Measurements from ENCODE around the gene DDR2. TPM values are rescaled to one million over a fixed set of nuclear protein-coding genes. Genes with fewer than 3 reads are reported as not detected.
A peak's percentile ranks its signal among the peaks of the same experiment; 100 is the strongest.

DDR2 gene
- total RNA-seq, 1 donor from 2014 or later, result 60.3 TPM

DNA sequence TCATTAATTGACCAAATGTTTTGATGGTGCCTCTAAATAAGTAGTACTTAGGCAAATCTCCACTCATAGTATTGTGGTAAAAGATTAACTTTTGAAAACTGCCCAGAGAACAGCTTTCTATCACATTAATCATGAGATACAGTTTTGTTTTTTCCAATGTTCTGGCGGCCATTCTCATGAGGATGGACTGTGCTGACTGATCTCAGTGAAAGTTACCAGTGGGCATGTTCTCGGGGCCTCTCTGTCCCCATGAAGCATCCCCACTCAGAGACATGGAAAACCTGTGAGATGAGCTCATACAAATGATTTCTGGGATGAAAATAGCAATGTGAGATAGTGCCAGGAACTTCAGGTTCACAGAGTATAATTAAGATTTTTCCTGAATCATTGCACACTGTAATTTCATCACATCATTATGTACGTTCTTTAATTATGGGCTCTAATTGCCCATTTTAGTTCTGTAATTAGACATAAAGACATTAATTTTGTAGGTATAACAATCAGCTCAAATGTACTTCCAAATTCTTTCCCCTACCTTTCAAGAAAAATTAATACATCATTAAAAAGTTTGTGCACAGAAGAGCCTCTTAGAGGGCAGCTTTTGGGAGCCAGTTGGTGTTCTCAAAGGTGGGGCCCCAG is 40.5 kb downstream of the DDR2 start:
- no peak for DNase-seq (ENCODE audit: low spot score)

DNA sequence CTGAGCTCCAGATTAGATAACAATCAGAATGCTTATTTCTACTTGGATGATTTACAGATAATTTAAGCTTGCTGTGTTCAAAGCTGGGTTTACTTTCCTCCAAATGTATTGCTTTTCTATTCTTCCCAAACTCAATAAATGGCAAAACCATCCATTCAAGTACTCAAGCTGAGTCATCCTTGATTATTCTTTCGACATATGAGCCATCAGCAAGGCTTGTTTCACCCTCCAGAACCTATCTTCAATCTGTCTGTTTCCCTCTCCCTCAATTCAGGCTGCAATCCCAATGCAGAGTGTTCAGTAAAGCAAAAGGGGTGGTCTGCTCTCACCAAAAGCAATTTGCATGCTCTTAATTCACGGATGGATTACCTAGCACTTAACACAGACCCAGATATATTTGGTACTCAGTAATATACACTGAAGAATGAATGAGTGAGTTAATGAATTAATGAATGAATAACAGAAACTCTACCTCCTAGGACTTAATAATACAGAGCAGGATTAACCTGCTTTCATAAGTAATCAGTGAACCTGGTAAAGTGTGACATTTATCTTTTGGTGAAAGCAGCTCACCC is 41.9 kb downstream of the DDR2 start:
- DNase-seq (ENCODE audit: low spot score), result no peak

DNA sequence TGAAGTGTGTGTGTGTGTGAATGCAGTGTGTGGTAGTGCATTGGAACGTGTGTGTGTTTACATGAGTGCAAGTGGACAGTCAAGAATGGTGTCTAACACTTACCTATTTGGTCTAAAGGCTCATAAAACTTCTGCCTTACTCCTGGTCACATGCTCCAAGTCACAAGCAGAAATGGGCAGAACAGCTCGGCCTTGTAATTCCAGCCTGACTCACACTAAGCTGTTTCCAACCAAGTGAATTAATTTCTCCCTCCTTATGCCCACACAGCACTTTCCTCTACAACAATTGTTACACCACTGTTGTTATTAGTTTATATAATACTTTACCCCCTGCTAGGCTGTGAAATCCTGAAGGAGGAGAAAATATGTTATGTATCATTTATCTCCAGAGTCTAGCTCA is 43.8 kb downstream of the DDR2 start:
- no peak for DNase-seq (ENCODE audit: low spot score)

DNA sequence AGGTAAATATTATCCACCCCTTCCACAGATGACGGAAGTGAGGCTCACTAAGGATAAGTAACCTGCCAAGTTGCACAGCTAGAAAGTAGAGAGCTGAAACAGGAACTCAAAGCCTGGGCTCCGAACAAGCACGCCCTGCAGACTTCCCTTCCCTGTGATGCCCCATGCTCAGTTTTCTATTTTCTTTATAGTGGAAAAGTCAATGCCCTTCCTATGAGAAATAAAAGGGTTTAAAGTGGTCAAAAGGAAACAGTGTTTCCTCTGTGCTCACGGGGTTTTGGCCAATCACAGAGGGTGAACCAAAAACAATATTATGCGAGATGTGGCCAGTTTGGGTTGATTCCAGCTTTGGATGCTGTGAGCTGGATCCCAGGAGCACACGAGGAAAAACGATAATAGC is 44.5 kb downstream of the DDR2 start:
- no peak for DNase-seq (ENCODE audit: low spot score)

DNA sequence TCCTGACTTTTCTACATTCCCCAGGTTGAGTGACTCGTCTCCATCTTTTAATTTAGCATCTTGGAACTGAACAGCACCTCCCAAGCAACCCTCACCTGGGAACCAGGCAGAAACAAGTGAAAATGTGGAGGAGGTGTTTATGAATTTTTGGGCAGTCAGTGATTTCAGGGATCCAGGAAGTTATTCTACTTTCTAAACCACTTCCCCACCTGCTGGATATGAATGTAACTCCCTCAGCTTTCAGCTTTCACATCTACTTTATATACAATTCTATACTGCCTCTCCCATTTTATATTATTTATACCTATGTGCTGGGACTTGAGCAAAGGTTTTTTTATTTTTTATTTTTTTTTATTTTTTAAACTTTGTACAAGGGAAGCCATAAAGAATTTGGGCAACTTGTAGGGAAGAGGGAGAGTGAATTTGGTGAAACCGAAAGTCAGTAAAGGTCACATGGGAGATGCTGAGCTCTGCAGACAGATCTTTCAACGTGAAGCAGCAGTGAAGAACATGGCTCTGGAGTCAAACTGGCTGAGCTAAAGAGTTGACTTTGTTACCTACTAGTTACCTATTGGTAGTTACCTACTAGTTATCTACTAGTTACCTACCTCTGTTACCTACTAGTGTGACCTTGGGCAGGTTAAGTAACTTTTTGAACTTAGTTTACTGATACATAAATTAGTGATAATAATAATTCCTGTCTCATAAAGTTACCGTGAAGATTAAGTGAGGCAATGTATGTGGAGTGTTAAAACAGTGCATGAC is 45.5 kb downstream of the DDR2 start:
- no peak for DNase-seq (ENCODE audit: low spot score)

DNA sequence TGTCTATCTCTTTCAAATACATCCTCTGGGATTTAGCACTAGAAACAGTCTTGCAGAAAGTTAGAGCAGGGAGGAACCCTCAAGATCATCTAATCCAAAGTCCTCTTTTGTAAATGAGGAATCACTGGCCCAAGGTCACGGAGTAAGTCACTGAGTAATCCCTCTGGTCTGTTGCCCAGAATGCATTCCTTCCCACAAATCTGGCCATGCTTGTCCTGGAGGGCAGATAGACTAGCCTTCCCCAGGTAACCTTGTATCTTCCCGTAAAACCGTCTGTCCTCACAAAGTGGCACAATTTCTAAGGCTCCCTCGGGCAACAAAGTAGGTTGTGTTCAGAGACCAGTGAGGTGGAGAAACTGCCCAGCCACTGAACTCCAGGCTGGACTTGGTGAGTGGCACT is 46.2 kb downstream of the DDR2 start:
- no peak for DNase-seq (ENCODE audit: low spot score)

DNA sequence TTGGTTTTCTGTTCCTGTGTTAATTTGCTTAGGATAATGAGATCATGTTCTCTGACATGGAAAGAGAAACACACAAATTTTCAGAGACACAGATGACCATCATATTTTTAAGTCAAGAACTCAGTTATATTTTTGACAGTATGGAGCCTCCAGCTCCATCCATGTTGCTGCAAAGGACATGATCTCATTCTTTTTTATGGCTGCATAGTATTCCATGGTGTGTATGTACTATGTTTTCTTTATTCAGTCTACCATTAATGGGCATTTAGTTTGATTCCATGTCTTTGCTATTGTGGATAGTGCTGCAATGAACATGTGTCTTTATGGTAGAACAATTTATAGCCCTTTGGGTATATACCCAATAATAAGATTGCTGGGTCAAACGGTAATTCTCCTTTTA is 47.0 kb downstream of the DDR2 start:
- DNase-seq (ENCODE audit: low spot score), result no peak

DNA sequence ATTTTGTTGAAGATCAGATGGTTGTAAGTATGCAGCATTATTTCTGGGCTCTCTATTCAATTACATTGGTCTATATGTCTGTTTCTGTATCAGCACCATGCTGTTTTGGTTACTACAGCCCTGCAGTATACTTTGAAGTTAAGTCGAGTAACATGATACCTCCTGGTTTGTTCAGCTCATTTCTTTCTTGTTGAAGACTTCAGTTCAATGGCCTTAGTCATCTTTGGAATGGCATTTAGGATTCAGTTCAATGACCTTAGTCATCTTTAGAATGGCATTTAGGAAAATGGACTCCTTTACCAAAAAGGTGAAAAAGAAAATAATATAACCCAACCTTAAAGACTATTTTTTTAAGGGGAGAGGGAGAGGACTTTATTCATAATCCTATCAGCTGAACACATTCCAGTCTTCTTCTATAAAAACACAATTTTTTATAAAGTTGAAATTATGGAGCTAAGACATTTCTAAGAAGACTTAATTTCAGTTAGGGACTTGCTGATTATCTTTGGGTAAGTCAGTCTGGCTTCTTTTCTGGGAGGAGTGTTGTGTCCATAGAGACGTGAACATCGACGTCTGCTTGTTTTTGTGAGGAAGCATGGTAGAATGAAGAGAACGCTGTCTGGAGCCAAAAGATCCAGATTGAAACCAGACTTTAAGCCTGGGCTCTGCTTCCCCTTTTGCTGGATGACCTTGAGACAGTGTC is 48.3 kb downstream of the DDR2 start:
- DNase-seq (ENCODE audit: low spot score), result no peak

DNA sequence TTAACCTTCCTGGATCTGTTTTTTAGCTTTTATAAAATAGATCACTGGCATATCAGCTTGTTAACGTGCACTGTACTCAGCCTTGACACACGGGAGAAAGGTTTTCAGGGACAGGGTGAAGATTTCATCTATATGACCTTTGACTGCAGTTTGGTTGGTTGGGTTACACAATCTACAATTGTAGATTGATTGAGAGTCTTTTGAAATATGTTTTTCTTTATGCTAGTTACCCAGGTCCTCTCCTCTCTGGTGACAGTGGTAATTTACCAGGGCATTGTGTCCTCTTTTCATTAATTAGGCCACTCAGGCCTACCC is 48.8 kb downstream of the DDR2 start:
- no peak for DNase-seq (ENCODE audit: low spot score)

DNA sequence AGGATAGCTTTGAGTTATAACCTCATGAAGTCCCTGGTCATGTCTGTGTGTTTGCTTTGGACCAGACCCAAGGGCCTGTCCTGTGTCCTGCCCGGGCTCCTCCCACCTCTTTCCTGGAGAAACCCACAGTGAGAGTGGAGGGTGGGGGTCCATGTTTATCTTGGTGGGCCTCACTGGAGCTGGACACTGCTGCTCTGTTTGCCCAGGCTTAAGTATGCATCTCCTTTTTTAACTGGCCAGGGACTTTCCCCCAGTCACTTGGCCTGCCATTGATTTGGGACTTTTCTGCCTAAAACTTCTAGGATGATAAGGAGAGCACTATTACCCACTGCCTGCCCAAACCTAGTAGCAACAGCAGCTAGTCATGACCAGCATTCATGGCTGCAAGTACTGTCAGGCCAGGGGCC is 49.8 kb downstream of the DDR2 start:
- no peak for DNase-seq (ENCODE audit: low spot score)

DNA sequence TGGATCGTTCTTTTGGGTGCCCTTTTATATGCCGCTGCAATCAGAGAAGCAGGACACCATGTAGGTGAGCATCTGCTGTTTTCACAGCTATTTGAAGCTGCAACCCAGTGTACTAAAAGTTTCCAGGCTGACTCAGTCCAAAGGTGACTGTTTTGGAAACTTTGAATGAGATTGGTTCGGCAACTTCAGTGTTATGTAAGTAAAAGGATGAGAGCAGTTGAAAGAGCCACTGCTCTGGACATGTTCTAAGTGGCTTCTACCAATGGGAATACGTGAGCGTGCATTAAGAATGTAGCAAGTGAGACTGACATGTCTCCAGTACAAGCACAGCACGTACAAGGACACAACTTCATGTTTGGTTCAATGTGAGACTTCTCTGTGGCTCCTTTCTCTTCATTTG is 55.6 kb downstream of the DDR2 start:
- DNase-seq (ENCODE audit: low spot score), result no peak

DNA sequence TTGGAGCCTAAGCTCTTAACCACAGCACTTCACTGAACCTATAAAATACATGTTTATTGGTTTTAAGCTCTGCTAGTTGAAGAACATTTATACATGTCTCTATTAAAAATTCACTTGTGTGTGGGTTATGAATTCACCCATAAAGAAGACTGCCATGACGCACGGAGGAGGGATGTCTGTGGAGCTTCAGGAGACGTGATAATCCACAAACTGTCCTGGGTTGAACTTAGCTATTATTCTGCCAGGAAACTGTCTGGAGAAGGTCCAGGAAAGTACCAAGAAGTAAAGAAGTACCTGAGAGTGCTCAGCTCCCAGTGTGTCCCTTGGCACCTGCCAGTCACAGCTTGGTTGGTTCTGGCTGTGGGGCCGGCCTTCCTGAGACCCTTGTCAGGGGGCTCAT is 56.3 kb downstream of the DDR2 start:
- DNase-seq (ENCODE audit: low spot score), result no peak

DNA sequence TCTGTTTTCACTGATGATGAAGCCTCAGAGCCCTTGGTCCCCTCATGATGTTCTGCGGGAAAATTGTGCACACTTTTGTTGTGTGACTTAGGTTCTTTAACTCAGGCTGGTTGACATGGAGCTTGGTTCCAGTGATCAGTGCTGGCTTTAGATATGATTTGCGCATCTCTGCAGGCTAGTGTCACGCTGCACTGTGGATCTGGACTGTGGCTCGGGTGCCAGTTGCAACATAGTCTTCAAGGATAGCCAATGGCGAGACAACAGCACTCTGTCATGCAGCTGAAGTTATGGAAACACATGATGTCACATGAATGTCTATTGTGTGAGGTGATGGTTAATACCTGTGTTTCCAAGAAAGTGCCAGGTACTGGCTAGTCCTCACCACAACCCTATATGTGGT is 56.7 kb downstream of the DDR2 start:
- DNase-seq (ENCODE audit: low spot score), result no peak

DNA sequence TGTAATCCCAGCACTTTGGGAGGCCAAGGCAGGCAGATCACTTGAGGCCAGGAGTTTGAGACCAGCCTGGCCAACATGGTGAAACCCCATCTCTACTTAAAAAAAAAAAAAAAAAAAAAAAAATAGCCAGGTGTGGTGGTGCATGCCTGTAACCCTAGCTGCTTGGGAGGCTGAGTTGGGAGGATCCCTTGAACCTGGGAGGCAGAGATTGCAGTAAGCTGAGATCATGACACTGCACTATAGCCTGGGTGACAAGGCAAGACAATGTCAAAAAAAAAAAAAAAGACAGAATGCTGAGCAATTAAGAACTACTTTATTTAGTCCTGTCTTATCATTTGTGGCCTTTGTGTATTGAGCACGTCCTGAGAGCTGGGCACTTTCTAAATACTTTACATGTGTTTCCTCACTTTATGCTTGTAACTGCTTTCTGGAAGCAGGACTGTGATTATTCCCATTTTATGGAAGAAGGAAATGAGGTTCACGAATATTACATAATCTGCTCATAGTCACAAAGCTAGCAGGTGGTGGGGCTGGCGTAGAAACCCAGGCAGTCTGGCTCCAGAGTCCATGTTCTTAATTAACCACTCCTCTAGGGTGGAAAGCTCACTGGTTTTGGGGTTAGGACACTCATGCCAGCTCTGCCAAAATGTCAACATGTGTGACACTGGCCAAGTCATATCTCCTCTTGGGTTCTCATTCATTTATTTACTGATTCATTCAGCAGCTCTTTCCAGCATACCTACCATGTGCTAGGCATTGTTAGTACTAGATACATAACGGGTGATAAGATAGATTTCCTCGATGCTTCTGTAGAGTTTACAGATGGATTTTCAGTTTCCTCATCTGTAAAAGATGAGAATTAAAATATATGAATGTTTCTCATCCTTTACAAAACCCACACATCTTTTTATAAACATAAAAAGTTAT is 57.7 kb downstream of the DDR2 start:
- no peak for DNase-seq (ENCODE audit: low spot score)

DNA sequence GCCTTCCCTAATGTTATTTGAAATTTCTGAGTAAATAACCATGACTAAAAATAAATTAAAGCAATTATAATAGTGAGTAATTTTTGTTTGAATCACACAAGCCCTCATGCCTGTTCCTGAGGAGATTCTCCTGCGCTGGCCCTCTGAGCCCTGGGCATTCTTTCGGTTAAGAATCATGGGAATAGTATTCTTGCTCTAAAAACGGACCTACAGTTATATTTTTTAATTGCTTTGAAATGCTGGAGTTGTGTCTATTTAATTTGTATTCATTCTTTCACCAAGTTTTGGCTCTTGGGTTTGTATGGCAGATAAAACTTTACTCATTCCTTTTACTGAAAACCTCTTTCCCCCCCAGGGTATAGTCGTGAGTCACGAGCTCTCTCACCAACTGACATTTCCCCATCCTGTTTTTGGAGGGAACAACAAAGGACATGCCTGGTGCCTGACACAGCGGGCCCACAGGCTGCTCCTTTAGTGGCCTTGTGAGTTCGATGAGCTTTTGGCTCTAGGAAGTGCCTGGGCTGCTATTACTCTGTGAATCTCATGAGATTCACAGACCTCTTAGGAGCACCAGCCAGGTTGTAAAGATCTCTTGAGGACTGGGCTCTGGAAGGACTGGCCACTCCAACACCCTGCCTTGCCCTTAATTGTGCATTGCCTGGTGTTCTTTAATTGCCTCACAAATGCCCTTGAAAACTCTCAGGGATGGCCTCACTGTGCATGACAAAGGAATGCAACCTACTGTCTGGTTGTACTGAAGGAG is 58.6 kb downstream of the DDR2 start:
- DNase-seq (ENCODE audit: low spot score), result no peak

DNA sequence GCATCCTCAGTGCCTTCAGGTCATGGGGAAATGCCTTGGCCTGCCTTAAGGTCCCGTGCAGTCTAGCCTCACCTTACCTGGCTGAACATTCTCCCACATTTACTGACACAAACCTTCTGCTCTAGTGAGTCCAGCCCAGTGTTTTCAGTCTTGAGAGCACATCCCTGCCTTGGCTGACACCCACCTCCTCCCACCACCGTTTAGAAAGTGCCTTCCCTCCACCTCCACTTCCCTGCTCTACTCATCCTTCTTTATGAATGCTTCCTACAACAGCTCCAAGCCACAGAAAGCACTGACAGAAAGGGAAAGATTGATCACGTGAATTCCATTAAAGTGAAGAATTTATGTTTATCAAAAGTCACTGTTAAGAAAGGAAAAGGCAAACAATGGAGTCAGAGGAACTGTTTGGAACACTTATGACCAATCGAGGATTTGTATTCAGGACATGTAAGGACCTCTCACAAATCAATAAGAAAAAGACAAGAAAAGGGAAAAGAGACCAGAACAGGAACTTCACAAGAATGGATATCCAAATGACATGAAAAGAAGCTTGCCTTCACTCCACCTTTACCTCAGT is 59.8 kb downstream of the DDR2 start:
- no peak for DNase-seq (ENCODE audit: low spot score)

DNA sequence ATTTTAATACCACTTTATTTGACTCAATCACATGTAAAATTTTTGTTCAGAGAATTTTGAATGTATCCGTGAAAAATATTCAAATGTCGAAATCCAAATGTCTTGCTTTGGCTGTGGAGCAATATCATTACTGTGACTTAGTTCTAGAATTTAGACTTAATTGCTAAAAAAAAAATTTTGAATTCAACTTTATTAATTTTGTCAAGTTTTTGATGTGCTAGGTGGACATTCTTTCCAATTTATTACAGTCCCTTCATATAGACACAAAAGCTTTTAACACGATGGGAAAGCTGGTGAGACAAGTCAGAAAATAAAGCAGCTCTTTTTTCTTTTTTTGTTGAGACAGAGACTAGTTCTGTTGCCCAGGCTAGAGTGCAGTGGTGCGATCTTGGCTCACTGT is 62.6 kb downstream of the DDR2 start:
- no peak for DNase-seq (ENCODE audit: low spot score)

DNA sequence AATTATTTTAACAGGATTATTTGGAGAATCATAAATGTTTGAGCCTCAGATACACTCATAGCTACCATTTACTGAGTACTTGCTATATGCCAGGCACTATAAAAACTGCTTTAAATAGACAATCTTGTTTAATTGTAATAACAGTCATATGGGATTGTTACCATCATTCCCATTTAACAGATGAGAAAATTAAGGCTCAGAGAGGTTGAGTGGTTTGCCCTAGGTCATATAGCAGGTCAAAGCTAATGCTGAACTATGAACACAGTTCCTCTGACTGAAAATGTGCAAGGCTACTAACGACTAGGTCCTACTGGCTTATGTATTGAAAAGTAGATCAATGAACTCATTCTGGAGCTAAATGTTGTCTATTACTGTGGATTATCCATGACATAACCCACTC is 63.4 kb downstream of the DDR2 start:
- DNase-seq (ENCODE audit: low spot score), result no peak

DNA sequence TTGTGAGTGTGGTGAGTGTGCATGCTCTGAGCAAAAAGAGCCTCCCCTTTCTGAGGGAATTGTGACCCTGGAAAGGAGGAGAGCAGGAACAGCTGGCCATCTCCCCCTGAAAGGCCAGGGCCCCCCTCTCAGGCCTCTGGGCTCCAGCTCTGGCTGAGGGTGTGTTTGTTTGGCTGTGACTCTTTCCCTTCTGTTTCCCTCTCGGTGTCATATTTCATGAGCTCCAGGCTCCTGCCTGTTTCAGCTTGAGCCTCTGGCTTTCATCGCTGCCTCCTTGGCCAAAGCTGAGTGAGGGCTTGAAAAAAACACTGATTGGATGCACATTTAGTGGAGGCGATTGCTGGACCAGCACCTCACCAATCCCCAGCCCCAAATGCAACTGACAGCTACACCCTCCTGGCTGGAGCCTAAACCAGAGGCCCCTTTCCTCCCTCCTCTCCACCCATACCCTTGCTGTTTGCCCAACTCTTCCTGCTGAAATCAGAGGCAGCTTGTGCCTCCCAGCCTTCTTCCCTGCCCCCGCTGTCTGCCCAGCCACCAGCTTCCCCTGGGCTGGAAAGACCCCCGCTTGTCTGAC is 64.1 kb downstream of the DDR2 start:
- DNase-seq (ENCODE audit: low spot score), result peak; percentile 78

DNA sequence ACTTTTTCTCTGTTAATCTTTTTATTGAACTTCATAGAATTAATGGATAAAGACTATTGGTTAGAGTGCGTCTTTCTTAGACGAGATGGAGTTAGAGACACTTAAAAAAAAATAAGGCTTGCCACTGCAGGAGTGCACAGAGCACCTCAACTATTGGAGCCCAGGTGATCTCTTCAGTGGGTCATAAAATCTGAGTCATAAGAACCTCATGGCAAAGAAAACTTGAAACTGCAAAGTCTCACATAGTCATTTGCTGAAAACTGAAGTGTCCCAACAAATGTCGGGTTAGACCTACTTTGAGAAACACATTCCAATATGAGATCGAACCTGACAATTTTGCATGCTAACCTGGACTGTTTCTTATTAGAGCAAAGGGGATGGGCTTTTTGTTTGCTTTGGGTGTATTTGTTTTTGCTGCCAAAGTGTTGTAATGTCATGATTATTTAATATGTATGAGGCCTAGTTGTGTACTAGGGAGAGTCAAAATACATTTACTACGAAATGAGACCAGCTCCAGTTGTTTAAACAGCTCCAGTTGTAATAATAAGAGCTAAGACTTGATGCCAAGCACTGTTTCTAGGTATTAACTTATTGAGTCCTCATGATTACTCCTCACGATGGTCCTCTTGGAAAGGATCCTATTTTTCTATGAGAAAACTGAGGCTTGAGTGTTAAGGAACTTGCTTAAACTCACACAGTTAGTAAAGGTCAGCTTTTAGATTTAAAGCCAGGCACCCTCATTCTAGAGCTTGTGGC is 65.1 kb downstream of the DDR2 start:
- DNase-seq (ENCODE audit: low spot score), result no peak

Measured in ureter (tissue), 1 donor.